HG03378 (cell line): ENCODE measurements around the gene TMEM171.

ENCODE experiments used
- ATAC-seq: cut with Tn5 transposase; IDR thresholded peaks from one replicate; pipeline ENCODE4 v1.9.1; 2021; ENCODE audit warnings: mild to moderate bottlenecking, moderate library complexity; ENCODE audit not compliant: unreplicated experiment

The TMEM171 gene

GRCh38 chr5:73151766-73152410 lies 31.5 kb downstream of the TMEM171 start:
- no peak for ATAC-seq

GRCh38 chr5:73152411-73153388 lies 32.3 kb downstream of the TMEM171 start:
- ATAC-seq = no peak

GRCh38 chr5:73153513-73153912 lies 33.1 kb downstream of the TMEM171 start:
- no peak for ATAC-seq

- ATAC-seq = no peak
Measured at GRCh38 chr5:73154208-73155006, 34.0 kb downstream of the TMEM171 start.

- no peak for ATAC-seq
Measured at GRCh38 chr5:73155271-73156222, 35.2 kb downstream of the TMEM171 start.

- ATAC-seq = no peak
Measured at GRCh38 chr5:73157414-73158303, 37.3 kb downstream of the TMEM171 start.

GRCh38 chr5:73158313-73158712 lies 37.9 kb downstream of the TMEM171 start:
- no peak for ATAC-seq

DNA sequence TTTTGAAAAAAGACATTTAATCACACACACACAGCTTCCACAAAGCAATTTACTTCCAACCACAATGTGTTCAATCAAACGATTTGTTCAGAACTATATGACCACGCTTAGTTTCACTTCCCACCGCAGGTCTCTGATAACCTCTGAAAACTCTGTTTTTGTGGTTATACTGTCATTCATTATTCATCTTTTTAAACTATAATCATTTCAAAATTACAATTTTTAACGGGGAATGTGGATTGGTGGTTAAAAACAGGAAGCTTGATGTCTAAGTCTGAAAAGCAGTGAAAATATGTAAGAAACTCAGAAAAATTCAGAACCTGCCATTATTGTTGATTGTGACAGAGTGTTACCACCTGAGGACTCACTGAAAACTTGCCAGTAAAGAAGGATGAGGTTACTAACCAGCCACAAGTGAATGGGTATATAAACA lies 39.9 kb downstream of the TMEM171 start:
- peak; percentile 90 for ATAC-seq

GRCh38 chr5:73170522-73170921 lies 50.1 kb downstream of the TMEM171 start:
- ATAC-seq = no peak

GRCh38 chr5:73171495-73171894 lies 51.1 kb downstream of the TMEM171 start:
- no peak for ATAC-seq

DNA sequence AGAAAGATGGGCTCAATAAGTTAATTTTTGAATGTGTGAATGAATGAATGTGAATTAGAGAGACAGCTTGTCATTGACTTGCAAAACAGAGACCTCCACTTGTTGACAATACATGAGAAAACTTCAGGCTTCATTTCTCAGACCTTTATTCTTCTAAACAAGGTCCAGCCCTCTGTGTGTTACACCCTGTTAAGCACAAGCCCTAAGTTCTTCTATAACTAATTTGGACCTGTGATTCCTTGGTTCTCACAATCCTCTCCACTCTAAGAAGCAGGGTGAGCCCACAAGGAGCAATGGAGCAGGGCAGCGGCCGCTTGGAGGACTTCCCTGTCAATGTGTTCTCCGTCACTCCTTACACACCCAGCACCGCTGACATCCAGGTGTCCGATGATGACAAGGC lies 52.6 kb downstream of the TMEM171 start, which contains the start of gene TMEM174:
Gene TMEM174, plus strand, starts transcription at position 243 of the 400 bp plus-strand sequence. Its CDS starts 51 bp downstream, at position 294.
- ATAC-seq = no peak

GRCh38 chr5:73174100-73174815 lies 53.9 kb downstream of the TMEM171 start:
- ATAC-seq = no peak

DNA sequence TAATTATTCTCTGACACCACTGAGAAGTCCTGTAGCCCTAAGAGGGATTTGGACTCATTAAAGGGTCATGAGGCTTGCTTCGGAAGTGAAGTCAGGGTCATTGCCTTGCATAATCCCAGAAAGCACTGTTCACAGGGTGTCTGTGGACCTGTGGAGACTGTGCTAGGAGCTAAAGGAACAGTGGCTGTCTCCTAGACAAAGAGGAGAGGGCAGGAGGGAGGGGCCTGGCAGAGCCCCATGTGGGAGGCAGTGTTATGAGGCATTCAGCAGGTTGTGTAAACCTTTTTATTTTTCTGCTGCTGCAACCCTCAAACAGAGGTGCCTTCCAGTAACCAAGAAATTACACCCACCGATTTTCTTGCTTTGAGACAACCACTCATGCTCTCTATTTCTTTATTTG lies 55.9 kb downstream of the TMEM171 start:
- ATAC-seq = no peak

GRCh38 chr5:73178265-73178664 lies 57.9 kb downstream of the TMEM171 start:
- ATAC-seq = no peak

DNA sequence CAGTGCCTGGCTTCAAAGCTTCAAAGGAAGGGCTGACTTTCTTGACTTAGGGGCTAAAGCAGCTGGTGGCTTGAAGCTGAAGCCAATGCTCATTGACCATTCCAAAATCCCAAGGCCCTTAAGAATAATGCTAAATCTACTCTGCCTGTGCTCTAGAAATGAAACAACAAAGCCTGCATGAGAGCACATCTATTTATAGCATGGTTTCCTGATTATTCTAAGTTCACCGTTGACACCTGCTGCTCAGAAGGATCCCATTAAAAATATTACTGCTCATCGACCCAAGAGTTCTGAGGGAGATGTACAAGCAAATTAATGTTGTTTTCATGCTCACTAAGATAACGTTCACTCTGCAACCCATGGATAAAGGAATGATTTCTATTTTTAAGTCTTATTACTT lies 59.4 kb downstream of the TMEM171 start:
- ATAC-seq = no peak

- no peak for ATAC-seq
Measured at GRCh38 chr5:73180566-73180965, 60.2 kb downstream of the TMEM171 start.
